HEK293T (cell line): ENCODE data around the gene ZNF831.

Experiments used
- FOXA1 ChIP-seq: fragments of 450-650 bp; IDR thresholded peaks from 2 replicates; pipeline ENCODE4 v1.6.1; 2016; ENCODE audit warnings: mild to moderate bottlenecking
- HDGF ChIP-seq: fragments of 450-650 bp; IDR thresholded peaks from 2 replicates; pipeline ENCODE4 v1.6.1; 2017; ENCODE audit warnings: antibody characterized with exemption, borderline replicate concordance
- LEF1 ChIP-seq: fragments of 450-650 bp; IDR thresholded peaks from 2 replicates; pipeline ENCODE4 v1.6.1; 2017; ENCODE audit warnings: mild to moderate bottlenecking, borderline replicate concordance

GRCh38 chr20:59163631-59164530 is at the start of gene ZNF831:
- no peak for TF ChIP-seq HDGF
- TF ChIP-seq LEF1 = no peak
- TF ChIP-seq FOXA1 = no peak
